HepG2 (cell line): Measurements from ENCODE around the gene GSS.

Experiments used
- BRCA1 ChIP-seq: sonication (generic); formaldehyde crosslinking; IDR thresholded peaks from 2 replicates; pipeline ENCODE4 v1.4.0; 2020; ENCODE audit warnings: missing genetic modification reagents
- IRF9 ChIP-seq: sonication (generic); formaldehyde crosslinking; IDR thresholded peaks from 2 replicates; pipeline ENCODE4 v1.8.0; 2022; ENCODE audit warnings: missing genetic modification reagents, mild to moderate bottlenecking, borderline replicate concordance
- KLF12 ChIP-seq: sonication (generic); formaldehyde crosslinking; IDR thresholded peaks from 2 replicates; pipeline ENCODE4 v1.4.0; 2020; ENCODE audit warnings: missing genetic modification reagents, borderline replicate concordance
- NBN ChIP-seq: fragments of 450-650 bp; conservative IDR thresholded peaks from 2 replicates; pipeline ENCODE4 v1.6.1; 2017
- NCOA2 ChIP-seq: sonication (generic); formaldehyde crosslinking; IDR thresholded peaks from 2 replicates; pipeline ENCODE4 v1.8.0; 2022; ENCODE audit warnings: inconsistent platforms
- RAD21 ChIP-seq: fragments of 450-650 bp; formaldehyde crosslinking; IDR thresholded peaks from 2 replicates; pipeline ENCODE4 v1.5.0; 2020; ENCODE audit warnings: mild to moderate bottlenecking
- ZBTB25 ChIP-seq: IDR thresholded peaks from 2 replicates; pipeline ENCODE4 v1.6.1; 2018; ENCODE audit warnings: missing genetic modification reagents
- ZNF354B ChIP-seq: sonication (generic); formaldehyde crosslinking; IDR thresholded peaks from 2 replicates; pipeline ENCODE4 v1.8.0; 2022; ENCODE audit warnings: mild to moderate bottlenecking, missing genetic modification reagents
- ZNF572 ChIP-seq: sonication (generic); formaldehyde crosslinking; IDR thresholded peaks from 2 replicates; pipeline ENCODE4 v1.5.1; 2020; ENCODE audit warnings: mild to moderate bottlenecking, missing genetic modification reagents

- TF ChIP-seq NCOA2 (CRISPR knock-in tag) (no peak), BRCA1 (CRISPR knock-in tag) (no peak), ZNF354B (CRISPR knock-in tag) (no peak), NBN (no peak), RAD21 (CRISPR knock-in tag) (no peak), KLF12 (CRISPR knock-in tag) (no peak), ZNF572 (CRISPR knock-in tag) (no peak), IRF9 (no peak), ZBTB25 (CRISPR knock-in tag) (no peak)
These were observed 40.8 kb upstream of the GSS start for GRCh38 chr20:34996243-34997028.
